AML-193 (cell line): Measurements from ENCODE around the gene UGT1A4.
A peak's percentile ranks its signal among the peaks of the same experiment; 100 is the strongest.
"Not testable (repeated sequence)": the region's sequence is repeated elsewhere in the genome, so short reads cannot be mapped to it uniquely, and the experiment has no call there.

Experiments used
- DNase-seq, 2 experiments: peaks; one replicate each; lab custom pipeline; 2025; lab: John Stamatoyannopoulos, UW

The UGT1A4 gene

GRCh38 chr2:233700028-233700635 lies 18.4 kb upstream of the UGT1A4 start:
- no peak for DNase-seq

GRCh38 chr2:233700842-233701241 lies 17.7 kb upstream of the UGT1A4 start:
- DNase-seq: not testable (repeated sequence)

GRCh38 chr2:233702238-233702637 lies 16.3 kb upstream of the UGT1A4 start:
- no peak for DNase-seq

- DNase-seq: no peak
Measured at GRCh38 chr2:233705911-233706506, 12.5 kb upstream of the UGT1A4 start.

GRCh38 chr2:233706720-233707119 lies 11.8 kb upstream of the UGT1A4 start:
- DNase-seq: no peak

- no peak for DNase-seq
Measured at GRCh38 chr2:233707940-233708644, 10.4 kb upstream of the UGT1A4 start.

- no peak for DNase-seq
Measured at GRCh38 chr2:233708942-233709341, 9.6 kb upstream of the UGT1A4 start.

- DNase-seq: peak; percentile 30 to 38
Measured at GRCh38 chr2:233711312-233712008, 7.1 kb upstream of the UGT1A4 start.

- DNase-seq: no peak
Measured at GRCh38 chr2:233712611-233713261, 5.8 kb upstream of the UGT1A4 start, which contains the start of gene UGT1A5. UGT1A5 (plus strand) TSS chr2:233712907; CDS start chr2:233712992, 85 bp downstream.

GRCh38 chr2:233713262-233713615 lies 5.3 kb upstream of the UGT1A4 start:
- DNase-seq: no peak

- no peak for DNase-seq
Measured at GRCh38 chr2:233714121-233714520, 4.4 kb upstream of the UGT1A4 start.

- no peak for DNase-seq
Measured at GRCh38 chr2:233728723-233729301, 10.3 kb downstream of the UGT1A4 start, which contains the start of gene UGT1A3. UGT1A3 (plus strand) TSS chr2:233729042; CDS start chr2:233729127, 85 bp downstream.

GRCh38 chr2:233736868-233737653 lies 18.5 kb downstream of the UGT1A4 start:
- DNase-seq: not testable (repeated sequence)

GRCh38 chr2:233740870-233741269 lies 22.3 kb downstream of the UGT1A4 start:
- DNase-seq: no peak

GRCh38 chr2:233743464-233744259 lies 25.1 kb downstream of the UGT1A4 start:
- DNase-seq: no peak

GRCh38 chr2:233745073-233745755 lies 26.7 kb downstream of the UGT1A4 start:
- DNase-seq: no peak

GRCh38 chr2:233745838-233746237 lies 27.3 kb downstream of the UGT1A4 start:
- not testable (repeated sequence) for DNase-seq

GRCh38 chr2:233746475-233747282 lies 28.1 kb downstream of the UGT1A4 start:
- DNase-seq: no peak

GRCh38 chr2:233747283-233747544 lies 28.7 kb downstream of the UGT1A4 start:
- DNase-seq: no peak
